Endothelial cell of umbilical vein (primary cell): Measurements from ENCODE around the gene CCDC18. TPM values are rescaled to one million over a fixed set of nuclear protein-coding genes. Genes with fewer than 3 reads are reported as not detected.

Experiments
- BruUV-seq: library from RNA; stranded (reverse); fragments of 400-500 nt; replicated peaks from 2 replicates; lab custom pipeline; 2021; lab: Mats Ljungman, UMichigan
- CTCF ChIA-PET: fragments of 300-600, 350-600 bp; sonication (Branson Sonifier 250); formaldehyde crosslinking; loops from one replicate; lab custom pipeline; 2021; ENCODE audit warnings: antibody characterized with exemption, inconsistent platforms; lab: Charles Lee
- POLR2A ChIA-PET: fragments of 300-600, 350-600 bp; sonication (Branson Sonifier 250); formaldehyde crosslinking; loops from one replicate; lab custom pipeline; 2021; ENCODE audit warnings: antibody characterized with exemption, inconsistent platforms; lab: Charles Lee
- DNase-seq: peaks from one replicate; pipeline ENCODE4 v3.0.0-alpha.2; 2011; ENCODE audit warnings: low read depth, low spot score
- FAIRE-seq: peaks from 2 replicates; lab custom pipeline; 2011; peaks lifted over from hg19 to GRCh38; lab: Jason Lieb, UNC
- H2AFZ ChIP-seq: 2 replicates; pipeline ENCODE4 v1.6.0; 2012; ENCODE audit warnings: low read depth, low read length, control low read depth, inconsistent platforms
- H3K27ac ChIP-seq: 2 replicates; pipeline ENCODE4 v1.5.1; 2011; ENCODE audit warnings: low read depth, mild to moderate bottlenecking, control low read depth, low read length, moderate library complexity; ENCODE audit not compliant: insufficient read depth
- H3K27me3 ChIP-seq, 2 experiments: 2 replicates each; pipeline versions ENCODE4 v1.6.0 to v1.6.1; 2011; ENCODE audit warnings: low read length in 2 of 2, mixed read lengths in 1 of 2; ENCODE audit not compliant: control insufficient read depth in 2 of 2, insufficient read depth in 2 of 2
- H3K36me3 ChIP-seq, 2 experiments: 2 replicates in 1 of 2; 3 replicates in 1 of 2; pipeline ENCODE4 v1.5.1; 2011; ENCODE audit warnings: low read length in 2 of 2, mild to moderate bottlenecking in 1 of 2, moderate library complexity in 1 of 2; ENCODE audit not compliant: control insufficient read depth in 2 of 2, insufficient read depth in 2 of 2; ENCODE audit errors: extremely low read depth in 1 of 2
- H3K4me1 ChIP-seq: 3 replicates; pipeline ENCODE4 v1.5.1; 2011; ENCODE audit warnings: mild to moderate bottlenecking, low read length; ENCODE audit not compliant: control insufficient read depth, insufficient read depth; ENCODE audit errors: extremely low read depth
- H3K4me2 ChIP-seq: 2 replicates; pipeline ENCODE4 v1.6.1; 2011; ENCODE audit warnings: low read length, control low read depth, mixed read lengths; ENCODE audit not compliant: insufficient read depth
- H3K4me3 ChIP-seq, 3 experiments: fragments of 200-600 bp in 1 of 3; sonication (generic), shearing (Covaris generic) in 1 of 3; replicated peaks in 1 of 3; 2 replicates each; pipeline ENCODE4 v1.5.1; 2011 to 2016; ENCODE audit warnings: control low read depth in 3 of 3, low read length in 3 of 3, mild to moderate bottlenecking in 2 of 3, inconsistent platforms in 1 of 3, low read depth in 1 of 3, moderate library complexity in 1 of 3; ENCODE audit not compliant: insufficient read depth in 1 of 3
- H3K79me2 ChIP-seq: 2 replicates; pipeline ENCODE4 v1.6.0; 2012; ENCODE audit warnings: low read length, inconsistent platforms; ENCODE audit not compliant: control insufficient read depth, insufficient read depth
- H3K9ac ChIP-seq: replicated peaks from 2 replicates; pipeline ENCODE3; 2011; ENCODE audit warnings: low read length, control low read depth; ENCODE audit not compliant: insufficient read depth; ENCODE audit errors: extremely low read depth
- H3K9me1 ChIP-seq: replicated peaks from 3 replicates; pipeline ENCODE4 v1.6.0; 2011; ENCODE audit warnings: mild to moderate bottlenecking, low read length; ENCODE audit not compliant: control insufficient read depth, insufficient read depth; ENCODE audit errors: extremely low read depth
- H3K9me3 ChIP-seq: replicated peaks from 2 replicates; pipeline ENCODE4 v1.5.1; 2012; ENCODE audit warnings: low read length, inconsistent platforms; ENCODE audit not compliant: control insufficient read depth, insufficient read depth
- H4K20me1 ChIP-seq: replicated peaks from 2 replicates; pipeline ENCODE3; 2011; ENCODE audit warnings: mild to moderate bottlenecking, low read length; ENCODE audit not compliant: control insufficient read depth, insufficient read depth; ENCODE audit errors: extremely low read depth
- EZH2 ChIP-seq: IDR thresholded peaks from 2 replicates; pipeline ENCODE4 v1.6.1; 2012; ENCODE audit warnings: borderline replicate concordance, low read depth, mild to moderate bottlenecking, moderate library complexity, low read length, inconsistent platforms; ENCODE audit not compliant: severe bottlenecking
- FOS ChIP-seq: IDR thresholded peaks from 2 replicates; pipeline ENCODE4 v1.6.1; 2011; ENCODE audit warnings: mild to moderate bottlenecking, low read length, moderate library complexity, borderline replicate concordance; ENCODE audit not compliant: insufficient read depth
- GATA2 ChIP-seq: IDR thresholded peaks from 2 replicates; pipeline ENCODE4 v1.7.0; 2011; ENCODE audit warnings: low read depth, mild to moderate bottlenecking, moderate library complexity, mixed read lengths, low read length; ENCODE audit not compliant: insufficient read length, insufficient read depth
- JUN ChIP-seq: IDR thresholded peaks from 2 replicates; pipeline ENCODE4 v1.6.1; 2011; ENCODE audit warnings: borderline replicate concordance, low read depth; ENCODE audit not compliant: insufficient read length, insufficient read depth
- MYC ChIP-seq: IDR thresholded peaks from one replicate; pipeline ENCODE4 v1.6.1; 2011; ENCODE audit warnings: mild to moderate bottlenecking, low read depth, low read length
- POLR2A ChIP-seq: IDR thresholded peaks from 2 replicates; pipeline ENCODE4 v1.6.1; 2012; ENCODE audit warnings: low read depth, mild to moderate bottlenecking, control low read depth, low read length
- POLR2AphosphoS5 ChIP-seq: IDR thresholded peaks from 2 replicates; pipeline ENCODE4 v1.6.1; 2012; ENCODE audit warnings: low read depth, mild to moderate bottlenecking, control low read depth, low read length, moderate library complexity; ENCODE audit not compliant: insufficient read depth
- dilution Hi-C: fragments of 300-500 bp; cut with MboI; formaldehyde crosslinking; loops from one replicate; pipeline ENCODE4 v1.15.0; 2019; ENCODE audit warnings: low sequenced_read_pairs; ENCODE audit not compliant: extremely low pct_ligation_motif_present
- intact Hi-C: fragments of 100-400 bp; cut with micrococcal nuclease; formaldehyde crosslinking; loops from one replicate; pipeline ENCODE4 v1.10.0; 2022
- polyA plus RNA-seq, 4 experiments: library from polyadenylated mRNA; depleted of rRNA in 3 of 4; stranded (reverse) in 3 of 4; unstranded in 1 of 4; fragments of >200 nt; gene quantifications; 2 replicates each; pipeline versions ENCODE4 v1.2.1 to v1.2.3, GENCODE V29; 2011 to 2012; ENCODE audit warnings: missing spikeins in 1 of 4
- total RNA-seq: library from RNA; stranded (reverse); gene quantifications from 2 replicates; pipeline ENCODE4 v1.2.3, GENCODE V29; 2021
- TF ChIP-seq, protein P1 (sequence below): IDR thresholded peaks from 2 replicates; pipeline ENCODE4 v1.6.1; 2011; ENCODE audit not compliant: insufficient read depth, insufficient read length
- TF ChIP-seq, protein P2 (sequence below), 2 donors: IDR thresholded peaks; 1 replicate in 1 of 2; 2 replicates in 1 of 2; pipeline ENCODE4 v1.5.1; 2011; ENCODE audit warnings: low read length in 2 of 2, mild to moderate bottlenecking in 2 of 2, moderate library complexity in 2 of 2, control low read depth in 1 of 2, inconsistent platforms in 1 of 2, low read depth in 1 of 2; ENCODE audit not compliant: insufficient read depth in 1 of 2; ENCODE audit errors: extremely low read depth in 1 of 2

The CCDC18 gene
- total and polyA plus RNA-seq, 2 donors (not counting 3 experiments of a cell fraction or from before 2014, with no cell fraction given), result 2.2 to 11.2 TPM

DNA sequence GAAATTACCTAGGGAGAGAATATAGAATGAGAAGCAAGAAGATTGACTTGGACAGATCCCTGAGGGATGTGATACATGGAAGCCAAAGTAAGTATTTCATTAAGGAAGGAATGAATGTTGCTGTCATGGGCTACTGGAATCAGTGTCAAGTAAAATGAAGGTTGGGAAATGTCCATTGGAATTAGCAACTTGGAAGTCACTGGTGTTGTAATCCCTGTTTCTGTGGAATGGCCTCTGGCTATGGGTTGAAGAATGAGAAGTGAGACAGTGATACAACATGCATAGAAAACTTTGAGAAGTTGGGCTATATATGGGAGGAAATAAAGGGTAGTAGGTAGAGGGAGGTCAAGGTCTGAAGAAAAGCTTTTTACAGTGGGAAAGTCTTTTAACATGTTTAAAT lies 54.7 kb downstream of the CCDC18 start:
- intact Hi-C loops, result no loop called here
- TF ChIP-seq, protein P1, sequence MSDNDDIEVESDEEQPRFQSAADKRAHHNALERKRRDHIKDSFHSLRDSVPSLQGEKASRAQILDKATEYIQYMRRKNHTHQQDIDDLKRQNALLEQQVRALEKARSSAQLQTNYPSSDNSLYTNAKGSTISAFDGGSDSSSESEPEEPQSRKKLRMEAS, result no peak
- CTCF ChIA-PET, result no interaction called here

DNA sequence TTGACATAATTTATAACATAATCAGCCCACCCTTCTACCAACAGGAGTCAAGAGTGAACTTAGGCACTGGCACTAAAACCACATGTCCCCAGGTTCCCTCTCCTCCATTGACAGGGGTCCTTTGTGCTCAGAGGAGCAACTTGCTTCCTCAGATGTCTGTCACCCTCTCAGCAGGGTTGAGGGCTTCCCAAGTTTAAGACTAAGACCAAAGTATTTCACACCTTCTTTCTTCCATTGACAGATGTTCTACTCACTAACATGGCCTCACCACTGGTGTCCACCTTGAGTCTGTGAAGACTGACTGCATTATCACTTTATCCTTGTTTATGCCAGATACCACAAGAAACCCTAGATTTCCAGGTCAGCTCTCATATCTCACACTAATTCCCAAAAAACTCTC lies 56.5 kb downstream of the CCDC18 start:
- Histone ChIP-seq H3K9ac (no peak overlapping the region), H3K4me1 (no peaks in the 10 kb centered on the region), H3K36me3 (peaks cover 0 to 7% of the 10 kb centered on the region in 2 experiments), H3K4me3 (no peak overlapping the region), H3K9me1 (no peaks in the 10 kb centered on the region), H2AFZ (no peak overlapping the region), H3K79me2 (no peaks in the 10 kb centered on the region), H4K20me1 (no peaks in the 10 kb centered on the region), H3K9me3 (no peaks in the 10 kb centered on the region), H3K4me2 (no peak overlapping the region), H3K27ac (no peak overlapping the region), H3K27me3 (no peaks in the 10 kb centered on the region)
- FAIRE-seq (no peak), DNase-seq (no peak)
- POLR2A ChIA-PET, result no interaction called here
- BruUV-seq, result no TSS peak
- intact Hi-C loops (no loop called here), dilution Hi-C loops (no loop called here)
- CTCF ChIA-PET, result interaction anchor here (1.3 kb wide), 1 partner anchor 8 kb away, joined by 4 read pairs; no protein-coding TSS in a partner anchor
- TF ChIP-seq, protein P1, result no peak
- TF ChIP-seq POLR2AphosphoS5, result no peak
- no peak for TF ChIP-seq POLR2A
- TF ChIP-seq JUN, result no peak
- TF ChIP-seq MYC, result no peak
- no peak for TF ChIP-seq FOS
- TF ChIP-seq, protein P2, sequence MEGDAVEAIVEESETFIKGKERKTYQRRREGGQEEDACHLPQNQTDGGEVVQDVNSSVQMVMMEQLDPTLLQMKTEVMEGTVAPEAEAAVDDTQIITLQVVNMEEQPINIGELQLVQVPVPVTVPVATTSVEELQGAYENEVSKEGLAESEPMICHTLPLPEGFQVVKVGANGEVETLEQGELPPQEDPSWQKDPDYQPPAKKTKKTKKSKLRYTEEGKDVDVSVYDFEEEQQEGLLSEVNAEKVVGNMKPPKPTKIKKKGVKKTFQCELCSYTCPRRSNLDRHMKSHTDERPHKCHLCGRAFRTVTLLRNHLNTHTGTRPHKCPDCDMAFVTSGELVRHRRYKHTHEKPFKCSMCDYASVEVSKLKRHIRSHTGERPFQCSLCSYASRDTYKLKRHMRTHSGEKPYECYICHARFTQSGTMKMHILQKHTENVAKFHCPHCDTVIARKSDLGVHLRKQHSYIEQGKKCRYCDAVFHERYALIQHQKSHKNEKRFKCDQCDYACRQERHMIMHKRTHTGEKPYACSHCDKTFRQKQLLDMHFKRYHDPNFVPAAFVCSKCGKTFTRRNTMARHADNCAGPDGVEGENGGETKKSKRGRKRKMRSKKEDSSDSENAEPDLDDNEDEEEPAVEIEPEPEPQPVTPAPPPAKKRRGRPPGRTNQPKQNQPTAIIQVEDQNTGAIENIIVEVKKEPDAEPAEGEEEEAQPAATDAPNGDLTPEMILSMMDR (IDR thresholded peaks at IDR 0.05; ENCODE audit: extremely low read depth in 1 of 2, insufficient read depth in 1 of 2, low read depth in 1 of 2, low read length in 2 of 2), result no peak
- no peak for TF ChIP-seq EZH2
- no peak for TF ChIP-seq GATA2

More for the DNA sequence above, 54.7 kb downstream of the CCDC18 start:
- Histone ChIP-seq H3K9me3 (no peaks in the 10 kb centered on the region), H2AFZ (no peak overlapping the region), H3K4me3 (no peak overlapping the region), H3K27ac (no peak overlapping the region), H3K79me2 (no peaks in the 10 kb centered on the region), H3K9ac (no peak overlapping the region), H3K4me2 (no peak overlapping the region), H3K4me1 (no peaks in the 10 kb centered on the region), H3K9me1 (no peaks in the 10 kb centered on the region), H3K36me3 (peaks cover 0 to 7% of the 10 kb centered on the region in 2 experiments), H4K20me1 (no peaks in the 10 kb centered on the region), H3K27me3 (no peaks in the 10 kb centered on the region)
- no peak for FAIRE-seq
- POLR2A ChIA-PET, result no interaction called here
- no TSS peak for BruUV-seq
- no peak for DNase-seq
- dilution Hi-C loops, result no loop called here
